GM21526 (cell line): Measurements from ENCODE around the gene ERVK3-1.

Experiments used
- ATAC-seq: cut with Tn5 transposase; IDR thresholded peaks from one replicate; pipeline ENCODE4 v1.9.1; 2021; ENCODE audit warnings: moderate library complexity; ENCODE audit not compliant: unreplicated experiment, low FRiP score

ERVK3-1 gene

GRCh38 chr19:58357481-58358145, 52.4 kb downstream of the ERVK3-1 start:
- no peak for ATAC-seq

GRCh38 chr19:58361900-58362271, 56.7 kb downstream of the ERVK3-1 start:
- peak; percentile 9 for ATAC-seq

GRCh38 chr19:58362272-58362994, 57.3 kb downstream of the ERVK3-1 start, which contains the start of gene ZNF497:
Gene ZNF497, minus strand, starts transcription at chr19:58362751. Its CDS starts 5,116 bp downstream, at chr19:58357635.
- ATAC-seq, result peak; percentile 78

GRCh38 chr19:58364146-58364545, 59.0 kb downstream of the ERVK3-1 start:
- no peak for ATAC-seq
